Stimulated activated CD8-positive, alpha-beta memory T cell treated with anti-CD3 and anti-CD28 coated beads, Interleukin-4, amount 100 ng/mL, for 24 hours (primary cell): ENCODE results near the gene GPER1.

Experiments
- DNase-seq: peaks from one replicate; pipeline ENCODE4 v3.0.0-alpha.2; 2020; ENCODE audit warnings: low read depth

Gene GPER1

DNA sequence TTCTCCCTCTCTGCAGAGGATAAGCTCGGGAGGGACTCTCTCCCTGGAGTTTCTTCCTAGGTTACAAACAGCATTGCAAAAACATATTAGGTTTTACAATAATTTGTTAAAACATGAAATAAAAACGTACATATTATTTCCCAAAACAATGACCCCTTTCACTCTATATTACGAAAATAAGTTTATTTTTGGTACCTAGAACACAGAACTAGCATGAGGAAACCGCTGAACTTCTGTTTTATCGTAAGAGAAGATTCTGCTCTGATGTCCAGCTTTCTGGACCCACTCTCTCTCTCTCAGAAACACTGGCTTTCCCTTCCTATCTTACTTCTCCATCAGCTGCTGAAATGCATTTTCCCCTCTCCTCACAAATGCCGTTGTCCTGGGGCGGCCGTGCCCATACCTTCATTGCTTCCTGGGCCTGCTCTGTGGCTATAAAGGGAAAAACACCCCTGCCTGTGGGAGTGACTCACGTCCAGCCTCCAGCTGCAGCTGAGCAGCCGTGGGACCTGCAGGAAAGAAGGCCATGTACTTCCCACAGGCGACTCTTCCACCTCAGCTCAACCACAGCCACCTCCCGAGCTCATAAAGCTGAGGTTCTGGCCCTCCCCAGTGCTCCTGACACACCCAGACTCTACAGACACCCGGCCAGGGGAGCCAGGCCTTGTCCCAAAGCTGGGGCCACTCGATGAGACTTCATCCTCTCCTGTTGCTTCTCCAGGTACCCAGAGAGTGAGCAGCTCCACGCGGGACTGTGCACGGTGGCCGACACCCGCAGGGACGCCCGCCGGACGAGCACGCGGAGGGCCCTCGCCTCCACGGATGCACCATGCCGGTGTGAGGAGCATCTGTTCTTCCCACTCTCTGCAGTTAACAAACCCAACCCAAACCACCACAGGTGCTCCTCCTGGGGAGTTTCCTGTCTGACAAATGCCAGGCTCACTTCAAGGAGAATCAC, 3.1 kb downstream of the GPER1 start:
- no peak for DNase-seq

DNA sequence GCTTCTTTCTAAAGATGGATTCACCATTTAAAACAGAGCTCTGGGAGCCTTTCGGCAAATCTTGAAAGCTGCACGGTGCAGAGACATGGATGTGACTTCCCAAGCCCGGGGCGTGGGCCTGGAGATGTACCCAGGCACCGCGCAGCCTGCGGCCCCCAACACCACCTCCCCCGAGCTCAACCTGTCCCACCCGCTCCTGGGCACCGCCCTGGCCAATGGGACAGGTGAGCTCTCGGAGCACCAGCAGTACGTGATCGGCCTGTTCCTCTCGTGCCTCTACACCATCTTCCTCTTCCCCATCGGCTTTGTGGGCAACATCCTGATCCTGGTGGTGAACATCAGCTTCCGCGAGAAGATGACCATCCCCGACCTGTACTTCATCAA, 3.7 kb downstream of the GPER1 start:
- no peak for DNase-seq

DNA sequence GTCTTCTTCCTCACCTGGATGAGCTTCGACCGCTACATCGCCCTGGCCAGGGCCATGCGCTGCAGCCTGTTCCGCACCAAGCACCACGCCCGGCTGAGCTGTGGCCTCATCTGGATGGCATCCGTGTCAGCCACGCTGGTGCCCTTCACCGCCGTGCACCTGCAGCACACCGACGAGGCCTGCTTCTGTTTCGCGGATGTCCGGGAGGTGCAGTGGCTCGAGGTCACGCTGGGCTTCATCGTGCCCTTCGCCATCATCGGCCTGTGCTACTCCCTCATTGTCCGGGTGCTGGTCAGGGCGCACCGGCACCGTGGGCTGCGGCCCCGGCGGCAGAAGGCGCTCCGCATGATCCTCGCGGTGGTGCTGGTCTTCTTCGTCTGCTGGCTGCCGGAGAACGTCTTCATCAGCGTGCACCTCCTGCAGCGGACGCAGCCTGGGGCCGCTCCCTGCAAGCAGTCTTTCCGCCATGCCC, 4.3 kb downstream of the GPER1 start:
- DNase-seq, result no peak

DNA sequence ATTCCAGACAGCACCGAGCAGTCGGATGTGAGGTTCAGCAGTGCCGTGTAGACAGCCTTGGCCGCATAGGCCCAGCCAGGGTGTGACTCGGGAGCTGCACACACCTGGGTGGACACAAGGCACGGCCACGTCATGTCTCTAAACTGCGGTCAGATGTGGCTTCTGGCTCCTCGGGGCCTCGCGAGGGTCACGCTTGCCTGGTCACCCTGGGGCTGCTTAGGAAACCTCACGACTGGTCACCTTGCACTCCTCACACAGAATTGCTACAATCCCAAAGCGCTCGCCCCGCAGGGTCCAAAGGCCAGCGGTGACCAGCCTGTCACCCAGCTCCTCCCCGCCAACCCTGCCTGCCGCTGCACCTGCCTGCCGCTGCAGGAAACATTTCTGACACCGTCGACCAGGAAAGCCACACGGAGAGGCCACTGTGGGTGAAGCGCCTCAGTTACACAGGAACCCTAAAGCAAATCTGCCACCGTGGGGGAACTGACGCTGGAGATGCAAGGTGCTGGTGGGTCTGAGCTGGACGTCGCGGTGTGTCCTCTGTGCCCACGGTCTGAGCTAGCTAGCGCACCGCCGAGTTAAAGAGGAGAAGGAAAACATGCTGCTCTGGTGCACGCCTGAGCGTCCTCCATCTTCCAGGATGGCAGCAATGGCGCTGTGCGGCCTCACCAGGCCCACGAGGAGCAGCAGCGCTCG, 5.0 kb downstream of the GPER1 start:
- no peak for DNase-seq

DNA sequence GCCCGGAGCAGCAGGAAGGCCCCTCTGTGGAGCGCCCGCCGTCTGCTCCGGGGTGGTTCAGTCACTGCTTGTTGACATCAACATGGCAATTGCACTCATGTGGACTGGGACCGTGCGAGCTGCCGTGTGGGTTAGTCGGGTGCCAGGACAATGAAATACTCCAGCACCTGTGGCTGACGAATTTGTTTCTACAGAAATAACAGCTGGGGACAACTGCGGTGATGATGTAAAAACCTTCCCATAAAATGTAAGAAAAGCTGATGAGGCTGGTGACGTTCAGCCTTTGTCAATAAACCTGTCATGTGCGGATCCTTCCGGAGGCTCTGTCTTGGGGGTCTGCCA, 5.6 kb downstream of the GPER1 start:
- DNase-seq, result no peak

DNA sequence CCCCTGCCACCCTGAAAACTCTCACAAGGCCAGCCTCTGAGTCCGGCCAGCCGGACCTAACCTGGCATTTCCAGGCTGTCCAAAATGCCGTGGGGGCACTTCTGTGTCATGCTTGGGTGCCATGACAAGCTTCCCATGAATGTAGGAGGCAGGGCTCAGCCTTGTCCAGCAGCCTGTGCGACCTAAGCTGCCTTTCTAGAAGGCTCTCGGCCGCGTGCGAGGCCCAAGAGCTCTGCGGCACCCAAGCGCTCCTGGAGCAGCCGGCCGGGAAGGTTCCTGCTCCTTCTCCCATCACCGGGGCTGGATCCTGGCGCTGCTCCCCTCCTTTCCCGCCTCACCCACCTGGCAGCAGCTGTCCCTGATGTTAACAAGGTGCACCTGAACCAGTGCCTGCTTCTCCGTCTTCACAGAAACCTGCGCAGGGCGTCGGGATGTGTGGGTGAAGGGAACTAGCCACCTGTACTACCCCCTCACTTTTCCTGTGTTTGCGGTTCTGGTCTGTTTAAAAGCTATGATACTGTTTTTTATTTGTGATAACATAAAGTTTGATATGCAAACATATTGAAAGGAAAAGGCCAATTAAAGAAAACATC, 6.1 kb downstream of the GPER1 start:
- DNase-seq, result no peak

DNA sequence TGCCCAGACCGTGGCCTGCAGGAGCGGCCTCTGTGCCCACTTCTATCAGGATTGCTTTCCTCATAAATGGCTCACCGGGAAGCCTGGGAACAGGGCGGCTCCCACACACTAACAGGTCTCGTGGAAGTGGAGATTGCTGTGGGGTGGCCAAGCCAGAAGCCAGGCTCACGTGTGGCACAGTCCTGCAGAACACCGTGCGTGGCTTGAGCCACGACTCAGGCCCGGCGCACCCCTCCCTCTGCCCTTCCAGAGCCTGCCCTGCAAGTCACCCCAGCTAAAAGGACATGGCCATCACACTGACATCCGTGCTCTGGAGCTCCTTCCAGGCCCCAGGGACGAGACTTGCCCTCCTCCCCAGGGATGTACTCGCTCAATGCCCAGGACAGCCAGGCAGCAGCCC, 7.0 kb downstream of the GPER1 start:
- no peak for DNase-seq

DNA sequence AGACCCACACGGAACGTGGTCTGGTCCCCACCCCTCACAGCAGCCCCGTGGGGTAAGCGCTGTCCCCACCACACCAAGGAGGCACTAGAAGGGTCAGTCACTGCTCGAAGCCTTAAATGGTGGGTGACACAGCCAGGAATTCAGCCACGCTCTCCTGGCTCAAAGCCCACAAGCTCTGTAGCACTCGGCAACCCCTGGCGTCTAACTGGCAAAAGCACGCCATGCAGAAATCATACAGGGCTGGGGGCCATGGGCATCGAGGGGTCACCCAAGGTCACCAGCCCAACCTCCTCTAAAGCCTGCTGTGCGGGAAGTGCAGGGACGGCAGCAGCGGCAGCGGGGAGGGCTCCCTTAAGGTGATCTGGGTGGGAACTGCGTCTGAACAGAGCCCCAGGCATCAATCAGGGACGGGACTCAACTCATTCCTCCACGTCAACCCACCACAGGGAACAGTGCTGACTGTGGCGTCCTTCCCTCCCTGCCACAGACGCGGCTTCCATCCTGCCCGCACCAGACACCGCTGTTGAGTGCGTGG, 7.8 kb downstream of the GPER1 start:
- DNase-seq, result no peak

DNA sequence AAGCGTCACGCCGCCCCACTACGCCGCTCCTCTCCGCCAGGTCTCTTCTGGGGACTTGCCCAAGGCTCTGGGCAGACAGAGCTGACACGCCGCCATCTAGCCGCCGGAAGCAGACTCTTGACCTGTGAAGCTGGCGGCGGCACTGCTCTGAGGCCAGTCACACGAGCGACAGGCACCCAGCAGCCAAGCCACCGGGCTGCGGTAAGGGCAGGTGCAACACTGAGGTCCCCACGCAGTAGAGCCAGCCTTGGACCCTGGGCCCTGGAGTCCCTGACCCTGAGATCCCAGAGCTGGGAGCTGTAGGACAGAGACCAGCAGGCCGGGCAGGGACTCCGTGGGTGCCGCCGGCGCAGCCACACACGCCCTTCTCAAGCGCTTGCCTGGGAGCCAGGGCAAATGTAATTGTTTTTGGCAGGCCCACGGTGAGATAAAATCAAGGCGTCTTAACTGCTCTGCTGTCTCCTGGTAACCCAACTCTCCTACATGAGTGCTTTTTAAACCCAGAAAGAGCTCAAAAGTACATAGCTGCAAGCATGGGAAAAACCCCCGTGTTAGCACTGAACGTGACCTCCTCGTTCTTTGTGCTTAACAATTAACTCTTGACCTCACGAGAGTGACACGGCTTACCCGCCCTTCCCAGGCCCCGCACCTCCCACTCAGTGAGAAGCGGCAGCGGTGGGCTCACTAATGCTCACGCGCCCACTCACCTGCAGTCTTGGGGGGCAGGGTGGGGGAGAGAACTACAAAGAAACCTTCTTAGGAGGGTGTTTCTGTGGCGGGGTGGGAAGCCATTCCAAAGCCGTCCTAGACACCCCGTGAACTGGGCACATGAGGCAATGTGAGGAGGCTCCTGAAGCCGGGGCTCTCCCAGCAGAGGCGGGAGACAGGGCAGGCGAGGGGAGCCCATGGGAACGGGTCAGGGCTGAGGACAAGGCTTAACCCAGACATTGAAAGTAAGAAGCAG, 8.5 kb downstream of the GPER1 start:
- no peak for DNase-seq

DNA sequence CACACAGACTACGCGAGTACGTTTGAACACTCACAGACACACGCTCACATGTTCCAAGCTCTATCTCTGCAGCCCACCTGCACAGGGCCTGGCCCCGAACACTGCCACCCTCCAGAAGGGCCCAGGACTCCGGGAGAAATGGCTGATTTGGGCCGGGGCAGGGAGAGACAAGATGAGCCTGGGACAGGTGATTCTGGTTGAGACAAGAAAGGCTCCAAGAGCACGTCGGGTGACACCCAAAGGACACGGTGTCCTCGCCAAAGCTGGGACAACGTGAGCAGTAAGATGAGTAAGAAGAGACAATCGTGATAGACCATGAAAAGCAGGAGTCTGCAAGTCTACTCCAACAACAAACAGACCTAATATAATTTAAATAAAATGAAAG, 9.2 kb downstream of the GPER1 start:
- no peak for DNase-seq

DNA sequence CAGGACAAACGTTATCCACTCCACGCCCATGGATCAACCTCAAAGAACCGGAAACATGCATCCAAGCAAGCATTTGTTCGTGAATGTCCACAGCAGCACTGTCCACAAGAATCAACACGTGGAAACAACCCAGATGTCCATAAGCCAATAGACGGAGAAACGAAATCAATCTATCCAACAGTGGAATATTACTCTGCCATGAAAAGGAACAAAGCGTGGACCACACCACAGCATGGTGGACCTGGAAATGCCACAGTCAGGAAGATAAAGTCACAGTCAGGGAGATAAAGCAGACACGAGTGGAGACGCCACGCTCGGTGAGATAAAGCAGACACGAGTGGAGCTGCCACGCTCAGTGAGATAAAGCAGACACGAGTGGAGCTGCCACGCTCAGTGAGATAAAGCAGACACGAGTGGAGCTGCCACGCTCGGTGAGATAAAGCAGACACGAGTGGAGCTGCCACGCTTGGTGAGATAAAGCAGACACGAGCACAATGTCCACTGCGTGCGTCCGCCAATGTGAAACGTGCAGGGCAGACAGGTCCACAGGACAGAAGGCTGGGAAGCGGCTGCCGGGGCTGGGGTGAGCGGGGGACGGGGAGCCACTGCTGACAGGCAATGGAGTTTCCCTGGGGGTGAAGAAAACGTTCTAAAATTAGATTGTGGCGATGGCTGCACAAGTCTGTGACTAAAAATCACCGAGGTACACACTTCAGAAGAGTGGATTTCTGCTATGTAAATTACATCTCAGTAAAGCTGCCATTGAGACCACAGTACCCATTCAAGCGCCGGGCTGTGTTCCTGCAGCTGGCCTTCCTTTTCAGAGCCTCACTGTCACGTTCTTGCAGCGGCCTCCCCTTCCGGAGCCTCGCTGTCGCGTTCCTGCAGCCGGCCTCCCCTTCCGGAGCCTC, 10.6 kb downstream of the GPER1 start:
- no peak for DNase-seq

DNA sequence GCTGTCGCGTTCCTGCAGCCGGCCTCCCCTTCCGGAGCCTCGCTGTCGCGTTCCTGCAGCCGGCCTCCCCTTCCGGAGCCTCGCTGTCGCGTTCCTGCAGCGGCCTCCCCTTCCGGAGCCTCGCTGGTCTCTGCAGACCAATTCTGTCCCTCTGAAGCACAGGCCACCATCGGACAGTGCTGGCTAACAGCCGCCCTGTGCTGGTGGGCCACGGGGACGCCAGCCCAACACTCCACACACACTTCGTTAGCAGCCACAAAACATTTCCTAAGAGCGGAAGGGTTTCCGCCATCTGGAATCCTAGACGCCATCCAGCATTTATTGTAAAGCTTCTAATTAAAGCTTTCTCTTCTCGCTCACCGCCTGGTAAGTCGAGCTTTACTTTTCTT, 11.2 kb downstream of the GPER1 start:
- no peak for DNase-seq

DNA sequence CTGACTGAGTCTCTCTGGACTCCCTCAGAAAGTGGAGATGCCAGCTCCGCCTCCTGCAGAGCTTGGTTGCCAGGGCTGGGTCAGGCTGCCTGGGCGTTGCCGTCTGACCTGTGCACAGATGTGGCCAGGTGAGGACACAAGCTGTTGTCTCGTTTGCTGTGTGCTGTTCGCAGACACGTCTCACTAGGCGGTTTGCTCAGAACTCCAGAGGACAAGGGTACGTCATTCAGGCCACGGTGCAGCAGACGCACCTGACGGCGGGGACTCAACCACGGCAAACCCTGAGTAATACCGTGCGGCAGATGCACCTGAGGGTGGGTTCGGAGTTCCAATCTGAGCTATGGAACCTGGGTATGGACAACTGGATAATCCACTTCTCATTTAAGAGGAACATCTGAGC, 11.7 kb downstream of the GPER1 start:
- DNase-seq, result no peak

DNA sequence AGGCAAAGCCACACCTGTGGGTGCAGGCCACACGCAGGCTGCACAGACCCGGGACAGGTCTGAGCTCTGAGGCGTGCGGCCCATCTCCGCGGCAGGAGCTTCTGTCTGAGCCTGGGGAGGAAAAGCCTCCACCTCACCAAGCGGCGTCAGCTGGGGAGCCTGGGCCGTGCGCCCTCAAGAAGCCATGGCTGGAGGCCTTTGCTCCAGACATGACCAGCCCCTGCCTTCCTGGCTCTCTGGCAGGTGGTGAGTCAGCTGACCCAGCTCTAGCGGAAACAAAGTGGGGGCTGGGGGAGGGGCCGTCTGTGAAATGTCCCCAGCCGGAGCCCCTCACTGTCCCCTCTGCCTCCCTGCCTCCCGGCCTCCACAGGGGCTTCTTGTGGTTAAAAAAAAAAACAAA, 12.5 kb downstream of the GPER1 start:
- no peak for DNase-seq

DNA sequence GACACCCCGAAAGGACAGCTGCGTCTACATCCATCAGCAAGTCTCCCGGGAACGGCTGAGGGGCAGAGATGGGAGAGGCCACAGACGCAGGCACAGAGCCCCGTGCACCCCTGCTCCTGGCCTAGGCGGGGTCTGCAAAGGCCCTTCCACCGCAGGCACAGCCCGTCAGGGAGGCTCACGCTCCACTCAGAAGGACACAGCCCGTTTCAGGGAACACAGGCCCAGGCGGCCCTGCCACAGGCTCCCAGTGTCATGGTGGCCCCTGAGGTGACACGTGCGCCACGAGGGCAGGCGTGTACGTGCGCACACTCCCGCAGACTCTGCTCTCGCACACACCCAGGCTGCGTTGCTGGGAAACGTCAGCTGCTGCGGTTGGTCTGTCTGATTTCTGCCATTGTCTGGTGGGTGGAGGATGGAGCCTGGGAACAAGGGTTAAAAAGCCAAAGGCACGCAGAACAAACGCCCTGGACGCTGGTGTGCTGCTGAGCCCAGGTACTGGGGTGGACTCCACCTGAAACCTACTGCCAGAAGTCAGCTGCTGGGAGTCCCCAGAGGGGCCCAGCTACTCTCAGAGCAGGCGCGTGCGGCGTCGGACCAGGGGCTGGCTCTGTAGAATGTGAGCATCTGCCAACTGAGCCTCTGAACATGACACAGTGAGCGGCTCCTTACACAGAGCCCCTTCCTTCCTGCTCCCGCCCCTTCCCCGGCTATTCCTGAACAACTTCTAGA, 13.1 kb downstream of the GPER1 start:
- no peak for DNase-seq

DNA sequence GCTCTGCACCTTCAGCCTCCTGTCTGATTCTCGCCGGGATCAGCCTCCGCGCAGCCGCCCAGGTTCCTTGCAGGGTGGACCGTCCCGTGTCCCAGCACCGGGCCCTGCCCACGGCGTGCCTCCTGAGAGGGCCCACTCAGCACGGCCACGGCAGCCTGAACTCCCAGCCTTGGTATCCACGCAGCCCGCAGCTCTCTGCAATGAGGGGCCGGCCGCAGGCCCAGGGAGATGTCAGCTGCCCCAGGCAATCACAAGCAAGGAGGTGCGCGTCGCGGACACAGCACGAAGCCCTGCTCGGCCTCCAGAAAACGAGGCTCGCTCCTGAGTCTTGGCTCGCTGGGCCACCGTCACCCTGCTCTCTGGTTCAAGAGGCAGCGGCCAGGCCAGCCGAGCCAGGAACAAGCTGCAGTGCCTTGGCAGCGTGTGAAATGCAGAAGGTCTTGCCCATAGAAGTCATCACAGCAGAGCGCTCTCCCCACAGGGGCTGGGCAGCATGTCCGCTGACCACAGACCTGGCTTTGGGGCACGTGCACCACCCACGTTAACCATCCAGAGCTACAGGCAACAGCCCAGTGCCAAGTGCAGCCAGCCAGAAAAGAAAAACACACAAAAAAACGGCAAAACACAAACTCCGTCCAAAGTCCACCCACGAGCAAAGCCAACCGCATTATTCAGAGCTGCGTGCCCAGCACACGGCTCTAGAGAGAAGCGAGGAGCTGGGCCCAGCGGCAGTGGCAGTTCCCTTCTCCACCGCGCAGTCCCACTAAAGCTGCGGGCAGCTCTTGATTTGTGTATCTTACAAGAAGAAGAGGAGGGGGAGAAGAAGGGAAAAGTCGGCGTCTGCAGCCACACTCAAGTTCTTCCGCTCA, 13.9 kb downstream of the GPER1 start:
- no peak for DNase-seq

DNA sequence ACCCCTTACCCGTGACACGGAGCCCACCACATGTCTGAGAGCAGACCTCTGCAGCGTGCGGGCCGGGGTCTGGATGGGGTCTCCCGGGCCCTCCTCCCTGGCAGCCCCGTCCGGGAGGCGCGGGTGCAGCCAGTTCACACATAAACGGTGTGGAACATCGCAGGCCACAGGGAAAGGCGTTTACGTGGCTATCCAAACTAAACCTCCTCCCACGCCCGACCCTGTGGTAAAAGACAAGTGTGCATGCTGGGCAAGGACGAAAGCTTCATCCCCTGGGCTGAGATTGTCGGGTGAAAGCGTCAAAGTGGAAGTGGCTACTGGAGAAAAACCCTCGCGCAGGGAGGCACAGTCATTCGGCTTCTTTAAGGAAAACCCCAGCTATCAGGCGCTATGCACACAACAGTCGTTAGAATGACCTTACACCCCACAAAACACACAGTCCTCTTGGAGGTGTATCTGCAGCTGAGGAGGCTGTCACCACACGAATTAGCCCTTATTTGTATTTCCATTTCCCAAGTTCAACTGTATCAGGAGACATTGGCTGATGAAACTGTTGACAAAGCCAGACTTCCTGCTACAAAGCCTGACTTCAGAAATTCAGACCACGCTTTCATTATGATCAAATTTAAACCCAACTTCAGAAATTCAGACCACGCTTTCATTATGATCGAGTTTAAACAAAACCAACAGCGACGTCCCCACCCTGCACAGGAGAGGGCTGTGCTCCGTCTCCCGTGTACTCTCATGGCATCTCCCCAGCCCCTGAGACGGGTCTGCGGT, 15.3 kb downstream of the GPER1 start:
- DNase-seq, result no peak
